NCI-H82 (cell line): ENCODE results near the gene ZNF800.

ENCODE experiments used
- DNase-seq: peaks from one replicate; lab custom pipeline; 2025; lab: John Stamatoyannopoulos, UW

ZNF800 gene

DNA sequence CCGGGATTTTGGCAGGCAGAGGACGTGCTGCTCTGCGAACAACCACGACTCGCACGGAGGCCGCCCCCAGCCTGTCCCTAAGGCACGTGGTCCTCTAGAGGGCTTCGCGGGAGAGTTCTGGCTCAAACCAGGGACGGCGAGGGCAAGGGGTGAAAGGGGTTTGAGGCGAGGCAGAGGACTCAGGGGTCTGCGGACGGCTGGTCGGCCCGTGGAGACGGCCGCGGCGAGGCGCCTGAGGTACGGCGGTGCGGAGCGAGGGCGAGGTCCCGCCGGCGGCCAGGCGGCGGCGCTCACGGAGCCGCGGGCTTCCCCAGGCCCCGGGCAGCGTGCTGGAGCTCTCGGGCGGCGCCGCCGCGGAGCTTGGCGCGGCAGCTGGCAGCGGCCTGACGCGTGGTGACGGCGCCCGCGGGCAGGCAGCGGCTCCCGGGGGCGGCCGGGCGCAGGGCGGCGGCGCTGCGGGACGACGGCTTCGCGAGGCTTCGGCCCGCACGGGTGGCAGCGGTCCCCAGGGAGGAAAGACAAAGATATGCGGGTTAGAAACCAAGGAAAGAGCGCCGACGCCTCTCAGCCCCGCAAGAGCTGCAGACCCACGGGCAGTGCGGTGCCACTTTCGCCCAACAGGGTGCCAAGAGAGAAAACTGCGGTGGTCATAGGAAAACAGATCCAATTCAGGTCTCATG is 44.8 kb downstream of the ZNF800 start:
- DNase-seq, result peak; percentile 82

DNA sequence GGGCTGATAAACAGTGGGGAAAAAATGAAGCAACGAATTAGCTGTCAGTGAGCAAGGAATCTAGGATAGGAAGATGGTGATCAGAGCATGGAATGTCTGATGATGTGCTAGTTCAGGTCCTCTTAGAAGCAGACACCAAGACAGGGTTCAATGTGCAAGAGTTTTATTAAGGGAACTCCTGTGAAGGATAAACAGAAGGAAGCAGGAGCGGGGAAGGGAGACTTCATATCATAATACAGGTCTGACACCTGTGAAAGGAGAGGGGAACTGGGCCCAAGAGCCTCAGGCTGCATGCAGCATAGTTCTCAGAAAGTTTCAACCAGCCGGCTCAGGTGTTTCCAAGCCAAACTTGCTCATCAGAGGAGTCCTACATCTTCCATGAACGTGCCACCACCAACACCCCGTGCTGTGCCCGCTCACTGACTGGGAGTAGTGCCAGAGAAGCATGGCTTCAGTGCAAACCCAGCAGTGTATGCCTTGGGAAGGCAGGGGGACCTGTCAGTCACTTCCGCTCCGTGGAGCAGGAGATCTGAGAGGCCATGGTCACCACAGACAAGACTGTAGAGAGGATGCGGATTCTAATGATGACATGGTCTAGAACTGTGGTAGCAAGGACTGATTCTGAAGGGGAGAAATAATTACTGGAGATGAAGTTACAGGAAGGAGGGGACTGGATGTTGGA is 45.8 kb downstream of the ZNF800 start:
- no peak for DNase-seq

- DNase-seq, result no peak
These were observed 49.9 kb downstream of the ZNF800 start for GRCh38 chr7:127342596-127342995.

DNA sequence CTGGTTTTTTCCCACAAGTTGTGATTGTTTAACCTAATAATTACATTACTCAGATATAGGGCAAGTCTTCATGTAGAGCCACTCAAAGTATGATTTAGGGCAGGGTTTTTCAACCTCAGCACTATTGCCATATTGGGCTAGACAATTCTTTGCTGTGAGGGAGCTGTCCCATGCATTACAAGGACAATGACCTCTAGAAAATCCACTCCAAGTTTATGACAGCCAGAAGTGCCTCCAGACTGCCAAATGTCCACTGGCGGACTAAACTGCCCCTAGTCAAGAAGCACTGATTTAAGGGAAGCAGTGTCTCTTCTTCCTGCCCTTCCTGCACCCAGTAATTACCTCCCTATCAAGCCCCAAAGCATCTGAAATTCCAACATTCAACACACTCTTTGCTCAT is 54.4 kb downstream of the ZNF800 start:
- DNase-seq, result no peak

GRCh38 chr7:127337581-127337980 is 54.9 kb downstream of the ZNF800 start:
- no peak for DNase-seq

DNA sequence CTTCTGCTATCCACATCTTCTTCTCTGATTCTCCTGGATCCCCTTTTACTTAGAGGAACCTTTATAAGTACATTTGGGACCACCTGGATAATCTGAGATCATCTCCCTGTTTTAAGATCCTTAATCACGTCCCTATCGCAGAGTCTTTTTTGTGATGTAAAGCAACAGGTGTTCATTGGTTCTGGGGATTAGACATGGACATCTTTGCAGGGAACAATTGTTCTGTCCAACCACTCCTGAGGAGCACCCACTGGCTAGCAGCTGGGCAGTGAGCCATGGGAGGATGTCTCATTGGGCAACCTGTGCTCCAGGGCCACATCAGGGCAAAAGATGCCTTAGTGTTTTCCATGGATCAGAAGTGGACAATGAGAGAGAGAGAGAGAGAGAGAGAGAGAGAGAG is 56.0 kb downstream of the ZNF800 start:
- DNase-seq, result peak; percentile 24

DNA sequence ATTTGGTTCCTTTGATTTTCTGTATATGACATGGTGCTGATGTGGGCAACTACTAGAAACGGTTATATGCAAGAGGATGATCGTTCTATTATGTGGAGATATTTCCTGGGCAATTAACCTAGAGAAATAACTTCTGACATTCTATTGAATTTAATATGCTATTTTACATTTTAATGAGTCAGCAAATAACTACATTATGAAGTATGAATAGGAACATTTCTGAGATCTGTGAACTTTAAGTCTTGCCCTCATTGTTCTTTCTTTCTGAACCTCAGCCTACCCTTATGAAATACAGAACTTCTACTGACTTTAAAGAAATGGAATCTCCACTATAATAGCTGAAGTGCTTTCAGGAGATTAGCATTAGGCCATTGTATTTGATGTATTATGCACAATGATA is 59.6 kb downstream of the ZNF800 start:
- no peak for DNase-seq

- no peak for DNase-seq
These were observed 62.4 kb downstream of the ZNF800 start for GRCh38 chr7:127330070-127330469.

- no peak for DNase-seq
These were observed 69.5 kb downstream of the ZNF800 start for GRCh38 chr7:127322832-127323493.

DNA sequence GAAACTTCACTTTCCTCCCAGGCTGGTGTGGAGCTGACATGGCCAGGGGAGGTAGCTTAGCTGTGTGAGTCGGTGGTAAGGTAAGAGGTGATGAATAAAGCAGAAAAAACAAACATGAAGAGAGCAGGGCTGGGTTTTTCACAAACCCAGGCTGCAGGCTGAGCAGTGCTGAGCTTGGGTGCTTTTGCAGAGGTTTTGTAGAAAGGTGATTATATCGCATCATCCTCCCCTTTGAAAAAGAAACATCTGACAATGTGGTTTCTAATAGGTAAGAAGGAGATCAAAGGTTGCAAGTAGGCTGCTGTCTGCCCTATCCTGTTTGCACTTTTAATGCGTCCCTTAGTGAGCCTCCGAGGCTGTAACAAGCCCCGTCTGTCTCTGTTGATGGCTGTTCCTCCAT is 70.2 kb downstream of the ZNF800 start:
- no peak for DNase-seq

GRCh38 chr7:127320974-127321373 is 71.5 kb downstream of the ZNF800 start:
- DNase-seq, result no peak
